NCI-H128 (cell line): ENCODE results near the gene FNDC3B.

Experiments used
- DNase-seq: peaks from one replicate; lab custom pipeline; 2025; ENCODE audit not compliant: unreplicated experiment; lab: John Stamatoyannopoulos, UW

The FNDC3B gene

DNA sequence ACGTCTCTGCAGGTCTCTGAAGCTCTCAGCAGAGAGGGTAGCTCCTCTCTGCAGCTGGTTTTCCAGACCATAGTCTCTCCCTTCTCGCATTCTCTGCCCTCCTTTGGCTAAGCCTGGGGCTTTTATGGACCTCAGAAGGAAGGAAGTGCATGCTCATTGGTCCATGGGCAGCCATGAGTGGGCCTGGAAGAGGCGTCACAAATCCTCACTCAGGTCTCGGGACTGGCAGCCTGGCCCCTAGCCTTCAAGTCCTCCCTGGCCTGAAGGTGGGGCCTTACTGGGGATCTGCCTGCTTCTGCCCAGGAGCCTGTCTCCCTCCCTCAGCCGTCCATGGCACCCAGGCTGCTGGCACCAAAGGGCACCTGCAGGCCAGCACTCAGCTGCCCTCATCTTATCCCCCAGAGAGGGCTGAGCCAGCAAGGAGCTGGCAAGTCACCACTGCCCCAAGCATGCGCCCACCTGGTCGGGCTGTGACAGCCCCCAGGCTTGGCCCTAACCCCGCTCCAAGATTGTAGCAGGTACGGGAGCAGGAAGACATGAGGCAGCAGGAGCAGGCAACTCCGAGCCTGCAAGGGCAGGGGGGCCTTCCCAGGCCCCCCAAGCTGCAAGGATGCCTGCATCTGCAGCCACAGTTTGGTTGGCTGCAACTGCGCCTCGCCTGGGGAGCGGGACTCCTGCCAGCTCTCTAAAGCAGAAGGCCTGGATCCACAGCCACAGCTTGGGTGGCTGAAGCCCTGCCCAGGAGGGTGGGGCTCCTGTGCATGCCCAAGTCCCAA is 371.5 kb downstream of the FNDC3B start:
- no peak for DNase-seq

DNA sequence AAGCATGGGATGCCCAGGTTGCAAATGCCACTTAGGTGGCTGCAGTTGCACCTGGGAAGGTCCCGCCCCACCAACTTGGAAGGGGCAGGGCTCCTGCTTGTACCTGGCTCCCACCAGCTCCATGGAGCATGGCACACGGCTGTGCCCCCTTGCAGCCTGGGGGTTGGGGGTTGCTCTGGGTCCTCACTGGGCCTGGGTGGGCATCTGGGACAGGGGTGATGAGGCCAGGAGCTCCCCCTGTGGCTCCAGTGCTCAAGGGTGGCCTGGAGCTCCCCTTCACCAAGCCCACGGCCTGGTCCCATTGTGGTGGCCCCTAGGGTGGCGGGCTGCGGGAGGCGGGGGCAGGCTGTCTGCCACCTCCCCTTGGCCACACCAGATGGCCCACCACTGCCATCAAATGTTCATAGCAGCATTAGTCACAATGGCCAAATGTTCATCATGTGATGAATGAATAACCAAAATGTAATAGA is 372.1 kb downstream of the FNDC3B start:
- no peak for DNase-seq

DNA sequence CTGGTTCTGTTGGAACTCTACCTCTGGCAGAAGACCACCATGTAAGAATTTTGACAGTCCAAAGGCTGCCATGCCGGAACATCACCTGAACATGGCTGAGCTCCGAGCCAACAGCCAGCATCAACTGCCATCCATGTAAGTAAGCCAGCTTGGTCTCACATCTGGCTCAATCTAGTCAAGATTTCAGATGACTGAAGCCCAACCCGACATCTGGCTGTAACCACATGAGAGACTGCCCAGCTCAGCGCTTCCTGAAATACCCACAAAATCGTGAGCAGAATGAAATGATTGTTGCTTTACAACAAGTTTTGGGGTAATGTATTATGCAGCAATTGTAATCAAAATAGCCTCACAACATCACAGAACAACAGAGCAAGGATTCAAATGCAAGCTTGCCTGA is 375.9 kb downstream of the FNDC3B start:
- DNase-seq = no peak

DNA sequence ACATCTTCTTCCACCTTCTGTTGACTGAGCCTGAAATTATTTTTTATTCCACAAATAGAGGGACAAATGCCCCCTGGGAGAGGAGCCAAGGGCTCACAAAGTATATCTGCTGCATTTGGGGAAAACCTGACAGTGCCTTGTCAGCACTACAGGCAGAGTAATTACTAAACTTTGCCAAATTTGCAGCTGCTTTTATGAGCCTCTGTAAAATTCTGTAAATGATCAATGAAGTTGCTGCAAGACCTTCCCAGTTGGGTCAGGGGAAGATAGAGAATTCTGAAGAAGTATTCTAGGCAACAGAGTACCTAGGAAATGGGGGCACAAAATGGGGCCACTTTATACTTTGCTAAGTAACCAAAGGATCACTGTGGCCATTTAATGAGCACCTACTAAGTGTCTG is 398.3 kb downstream of the FNDC3B start:
- DNase-seq = no peak

DNA sequence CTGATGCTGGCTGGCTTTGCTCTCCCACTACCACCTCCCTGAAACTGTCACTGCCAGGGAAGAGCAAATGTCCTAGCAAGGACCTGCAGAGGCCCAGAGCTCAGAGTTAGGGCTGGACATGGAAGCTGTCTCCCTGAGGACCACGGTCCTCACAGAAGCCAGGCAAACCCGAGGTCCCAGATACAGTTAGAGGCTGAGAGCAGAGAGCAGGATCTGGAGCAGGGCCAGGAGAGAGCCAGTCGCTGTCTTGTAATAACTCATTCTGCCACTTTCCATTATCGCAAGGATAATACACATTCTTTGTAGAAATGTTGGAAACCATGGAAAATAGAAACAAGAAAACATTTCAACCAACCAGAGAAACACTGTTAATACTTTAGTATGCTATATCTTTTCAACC is 398.8 kb downstream of the FNDC3B start:
- no peak for DNase-seq

DNA sequence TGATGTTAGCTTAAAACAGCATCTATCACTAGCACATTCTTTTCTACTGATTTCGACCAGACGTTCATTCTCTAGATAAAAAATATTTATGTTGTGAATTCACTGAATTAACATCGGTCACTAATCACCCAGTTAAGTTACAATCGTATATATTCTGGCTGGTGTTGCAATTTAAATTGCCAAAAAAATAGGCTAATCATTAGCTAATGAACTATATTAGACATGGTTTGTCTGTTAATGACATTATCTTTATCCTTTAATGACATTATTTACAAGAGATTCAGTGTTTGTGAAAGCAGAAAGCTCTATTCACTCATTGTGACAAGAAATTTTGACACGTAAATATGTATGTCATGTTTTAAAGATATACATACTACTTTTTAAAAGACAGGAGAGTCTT is 402.2 kb downstream of the FNDC3B start:
- DNase-seq = no peak

DNA sequence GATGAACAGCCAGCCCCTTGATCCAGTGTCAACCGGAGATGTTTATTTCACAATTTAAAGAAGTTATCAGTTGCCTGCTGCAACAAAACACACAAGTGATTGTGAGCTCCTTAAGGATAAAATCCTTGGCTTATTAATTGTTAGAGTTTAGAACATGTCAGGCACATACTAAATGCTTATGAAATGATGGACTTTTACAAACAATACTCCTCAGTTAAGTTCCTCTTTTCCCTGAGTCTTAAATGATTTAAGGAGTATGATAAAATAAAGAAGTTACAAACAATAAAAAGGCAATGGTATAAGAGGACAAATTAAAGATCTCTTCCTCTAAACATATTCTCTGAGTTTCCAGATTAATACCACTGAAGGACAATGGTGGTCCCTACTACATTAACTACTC is 403.2 kb downstream of the FNDC3B start:
- DNase-seq = no peak

DNA sequence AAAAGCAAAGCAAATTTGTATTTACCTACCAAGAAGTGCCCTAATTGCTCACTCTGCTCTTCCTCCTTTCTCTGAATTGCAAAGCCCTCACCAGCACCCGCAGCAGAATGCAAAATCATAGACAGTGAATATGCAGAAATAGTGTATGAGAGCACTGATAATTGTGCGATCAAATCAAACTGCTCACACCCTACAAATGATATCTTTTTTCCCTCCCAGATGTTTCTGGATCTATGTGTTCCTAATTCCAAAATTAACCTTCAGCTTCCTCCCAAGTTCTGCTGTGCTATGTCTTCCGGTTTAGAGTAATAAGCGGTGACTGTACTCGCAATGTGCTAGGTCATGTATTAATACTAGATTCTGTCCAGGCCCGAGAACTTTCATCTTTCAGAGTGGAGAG is 405.4 kb downstream of the FNDC3B start:
- no peak for DNase-seq

DNA sequence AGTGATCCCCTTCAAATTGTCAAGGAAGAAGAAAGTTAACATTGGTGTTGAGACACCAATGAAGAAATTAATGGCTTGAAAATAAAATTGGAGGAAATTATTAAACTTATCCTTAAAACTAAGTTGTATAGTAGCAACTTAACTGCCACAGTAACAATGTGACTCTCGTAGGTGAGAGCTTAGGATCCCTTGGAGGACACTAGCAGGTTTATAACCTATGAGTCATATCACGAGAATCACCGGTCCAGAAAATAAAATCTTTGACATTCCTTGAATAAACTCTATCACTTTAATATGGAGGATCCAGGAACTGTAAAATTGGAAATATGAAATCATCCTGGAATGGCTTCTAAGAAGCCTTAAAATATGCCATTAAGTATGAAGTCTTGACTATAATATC is 406.8 kb downstream of the FNDC3B start:
- DNase-seq = no peak

DNA sequence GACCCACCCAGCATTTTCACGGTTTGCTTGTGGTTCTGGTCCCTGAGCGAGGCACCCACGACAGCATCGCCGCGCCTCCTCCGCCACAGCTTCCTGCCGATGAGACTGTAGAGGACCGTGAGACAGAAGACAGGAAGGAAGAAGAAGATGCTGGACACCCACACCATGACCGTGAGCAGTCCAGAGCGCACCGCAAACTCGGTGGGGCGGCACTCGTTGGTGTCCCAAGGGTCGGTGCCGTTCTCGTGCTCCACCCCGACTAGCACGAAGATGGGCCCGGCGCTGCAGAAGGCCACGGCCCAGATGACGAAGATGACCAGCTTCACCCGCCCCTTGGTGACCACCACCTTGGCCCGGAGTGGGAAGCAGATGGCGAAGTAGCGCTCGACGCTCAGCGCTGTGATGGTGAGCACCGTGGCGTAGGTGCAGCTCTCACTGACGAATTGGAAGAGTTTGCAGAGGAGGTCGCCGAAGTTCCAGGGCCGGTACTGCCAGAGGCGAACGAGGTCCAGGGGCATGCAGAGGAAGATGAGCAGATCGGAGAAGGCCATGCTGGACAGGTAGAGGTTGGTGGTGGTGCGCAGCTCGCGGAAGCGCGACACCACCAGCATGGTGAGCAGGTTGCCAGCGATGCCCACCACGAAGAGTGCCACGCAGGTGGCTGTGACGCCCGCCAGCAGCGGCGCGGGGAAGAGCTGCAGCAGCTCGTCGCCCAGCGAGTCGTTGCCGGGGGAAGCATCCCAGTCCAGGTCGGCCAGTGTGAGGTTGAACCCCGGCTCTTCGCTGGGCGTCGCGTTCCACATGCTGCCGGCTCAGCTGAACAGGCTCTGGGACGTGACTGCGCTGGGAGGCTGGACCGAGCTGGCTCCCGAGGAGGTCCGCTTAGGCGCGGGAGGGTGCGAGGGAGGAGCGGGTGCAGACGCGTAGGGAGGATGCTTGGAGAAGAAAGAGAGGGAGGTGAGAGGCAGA is 408.5 kb downstream of the FNDC3B start, which contains the start of gene GHSR:
TSS of gene GHSR (minus strand) at position 846 of the 969 bp plus-strand sequence. CDS start at position 803, 43 bp downstream.
- no peak for DNase-seq

DNA sequence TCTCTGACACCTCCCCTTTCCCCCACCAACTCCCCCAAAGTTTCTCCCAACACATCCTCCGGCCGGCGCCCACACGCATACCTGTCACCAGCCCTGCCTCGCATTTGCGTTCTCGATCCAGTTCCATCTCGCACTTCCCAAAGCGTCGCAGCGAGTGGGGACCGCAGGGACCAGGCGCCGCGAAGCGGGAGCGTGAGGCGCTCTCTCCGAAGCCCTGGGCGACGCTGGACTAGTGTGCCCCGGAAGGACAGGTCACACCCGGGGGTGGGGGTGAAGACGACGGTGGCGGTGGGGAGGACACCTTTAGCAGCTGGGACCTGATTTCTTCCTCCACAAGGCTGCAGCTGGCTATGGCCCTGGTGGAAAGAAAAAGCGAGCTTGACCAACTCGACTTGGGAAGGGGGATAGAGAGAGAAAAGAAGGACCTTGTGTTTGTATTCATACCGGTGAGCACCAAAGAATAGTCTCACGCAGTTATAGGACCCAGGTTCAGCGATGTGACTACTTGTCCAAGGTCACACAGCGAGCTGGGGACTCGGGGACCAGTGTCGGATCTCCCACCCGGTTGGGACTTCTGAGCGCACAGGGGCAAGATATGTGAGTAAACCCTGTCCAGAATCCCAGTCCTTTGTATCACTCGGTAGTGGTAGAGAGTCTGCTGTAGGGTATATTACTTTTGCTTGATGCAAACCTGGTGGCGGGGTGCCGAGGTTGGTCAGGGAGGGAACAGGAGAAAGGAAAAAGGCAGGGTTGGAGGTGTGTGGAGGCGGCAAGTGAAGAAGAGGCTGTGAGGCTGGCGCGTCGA is 409.5 kb downstream of the FNDC3B start:
- no peak for DNase-seq

DNA sequence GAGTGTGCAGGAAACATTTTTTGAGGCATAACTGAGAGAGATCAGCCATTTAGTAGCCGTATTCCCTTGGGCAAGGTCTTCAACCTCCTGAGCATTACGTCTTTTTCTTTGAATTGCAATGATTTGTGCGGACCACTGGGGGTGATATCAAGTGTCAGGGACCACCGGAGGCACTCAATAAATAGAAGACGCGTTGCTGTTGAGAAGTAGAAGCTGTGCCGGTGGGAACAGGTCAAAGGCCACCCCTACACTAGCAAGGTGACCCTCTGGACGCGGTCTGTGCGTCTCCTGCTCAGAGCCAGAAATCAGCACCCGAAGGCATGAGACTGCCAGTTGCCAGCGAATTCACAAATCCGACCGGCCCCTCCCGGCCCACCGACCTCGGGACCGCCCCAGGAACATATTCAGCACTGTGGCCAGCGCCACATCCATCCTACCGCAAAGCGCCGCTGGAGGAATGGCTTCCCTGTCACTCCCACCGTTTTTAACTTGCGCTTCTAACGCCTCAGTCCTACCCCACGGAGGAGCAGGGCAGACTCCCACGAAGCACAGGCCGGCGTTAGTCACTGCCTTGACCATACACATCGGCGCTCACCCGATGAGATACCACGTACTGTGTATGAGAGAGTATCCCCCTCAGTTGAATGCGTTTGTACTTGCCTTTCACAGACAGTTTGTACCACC is 410.2 kb downstream of the FNDC3B start:
- no peak for DNase-seq
